Endothelial cell of umbilical vein (primary cell): ENCODE measurements around the gene EVI2B.

Experiments used
- EZH2 ChIP-seq: IDR thresholded peaks from 2 replicates; pipeline ENCODE4 v1.6.1; 2012; ENCODE audit warnings: borderline replicate concordance, low read depth, mild to moderate bottlenecking, moderate library complexity, low read length, inconsistent platforms; ENCODE audit not compliant: severe bottlenecking
- GATA2 ChIP-seq: IDR thresholded peaks from 2 replicates; pipeline ENCODE4 v1.7.0; 2011; ENCODE audit warnings: low read depth, mild to moderate bottlenecking, moderate library complexity, mixed read lengths, low read length; ENCODE audit not compliant: insufficient read length, insufficient read depth
- JUN ChIP-seq: IDR thresholded peaks from 2 replicates; pipeline ENCODE4 v1.6.1; 2011; ENCODE audit warnings: borderline replicate concordance, low read depth; ENCODE audit not compliant: insufficient read length, insufficient read depth
- POLR2A ChIP-seq: IDR thresholded peaks from 2 replicates; pipeline ENCODE4 v1.6.1; 2012; ENCODE audit warnings: low read depth, mild to moderate bottlenecking, control low read depth, low read length
- POLR2AphosphoS5 ChIP-seq: IDR thresholded peaks from 2 replicates; pipeline ENCODE4 v1.6.1; 2012; ENCODE audit warnings: low read depth, mild to moderate bottlenecking, control low read depth, low read length, moderate library complexity; ENCODE audit not compliant: insufficient read depth
- TF ChIP-seq, protein P1 (sequence below), 2 donors: IDR thresholded peaks; 1 replicate in 1 of 2; 2 replicates in 1 of 2; pipeline ENCODE4 v1.5.1; 2011; ENCODE audit warnings: low read length in 2 of 2, mild to moderate bottlenecking in 2 of 2, moderate library complexity in 2 of 2, control low read depth in 1 of 2, inconsistent platforms in 1 of 2, low read depth in 1 of 2; ENCODE audit not compliant: insufficient read depth in 1 of 2; ENCODE audit errors: extremely low read depth in 1 of 2

DNA sequence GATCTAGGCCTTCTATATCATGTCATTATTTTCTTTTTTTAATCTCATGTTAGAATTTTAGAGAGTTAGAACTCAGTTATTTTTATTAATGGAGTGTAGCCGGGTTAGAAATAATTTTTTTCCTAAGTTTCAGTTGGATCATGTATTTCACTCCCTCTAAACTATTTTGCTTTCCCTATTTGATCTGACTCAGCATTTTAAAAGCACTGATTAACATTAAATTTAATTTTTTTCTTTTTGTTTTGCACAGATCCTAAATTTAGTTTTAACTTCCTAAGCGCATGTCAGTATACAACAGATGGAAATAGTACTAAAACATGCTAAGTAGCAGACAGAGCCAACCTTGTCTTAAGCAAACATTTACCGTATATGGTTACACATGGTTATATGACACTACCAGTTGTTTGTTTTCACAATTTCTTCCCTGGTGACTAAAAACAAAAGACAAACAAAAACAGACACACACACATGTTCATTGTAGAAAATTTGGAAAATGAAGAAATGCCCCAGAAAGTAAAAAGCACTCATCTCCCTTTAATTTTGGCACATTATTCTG is 44.1 kb upstream of the EVI2B start:
- no peak for TF ChIP-seq EZH2
- no peak for TF ChIP-seq POLR2A
- no peak for TF ChIP-seq JUN
- TF ChIP-seq POLR2AphosphoS5, result no peak
- TF ChIP-seq, protein P1, sequence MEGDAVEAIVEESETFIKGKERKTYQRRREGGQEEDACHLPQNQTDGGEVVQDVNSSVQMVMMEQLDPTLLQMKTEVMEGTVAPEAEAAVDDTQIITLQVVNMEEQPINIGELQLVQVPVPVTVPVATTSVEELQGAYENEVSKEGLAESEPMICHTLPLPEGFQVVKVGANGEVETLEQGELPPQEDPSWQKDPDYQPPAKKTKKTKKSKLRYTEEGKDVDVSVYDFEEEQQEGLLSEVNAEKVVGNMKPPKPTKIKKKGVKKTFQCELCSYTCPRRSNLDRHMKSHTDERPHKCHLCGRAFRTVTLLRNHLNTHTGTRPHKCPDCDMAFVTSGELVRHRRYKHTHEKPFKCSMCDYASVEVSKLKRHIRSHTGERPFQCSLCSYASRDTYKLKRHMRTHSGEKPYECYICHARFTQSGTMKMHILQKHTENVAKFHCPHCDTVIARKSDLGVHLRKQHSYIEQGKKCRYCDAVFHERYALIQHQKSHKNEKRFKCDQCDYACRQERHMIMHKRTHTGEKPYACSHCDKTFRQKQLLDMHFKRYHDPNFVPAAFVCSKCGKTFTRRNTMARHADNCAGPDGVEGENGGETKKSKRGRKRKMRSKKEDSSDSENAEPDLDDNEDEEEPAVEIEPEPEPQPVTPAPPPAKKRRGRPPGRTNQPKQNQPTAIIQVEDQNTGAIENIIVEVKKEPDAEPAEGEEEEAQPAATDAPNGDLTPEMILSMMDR (IDR thresholded peaks at IDR 0.05; ENCODE audit: extremely low read depth in 1 of 2, insufficient read depth in 1 of 2, low read depth in 1 of 2, low read length in 2 of 2), result no peak
- no peak for TF ChIP-seq GATA2
